HG03571 (cell line): ENCODE results near the gene PRKG1.
"Not testable (repeated sequence)": the region's sequence is repeated elsewhere in the genome, so short reads cannot be mapped to it uniquely, and the experiment has no call there.

Source experiments
- ATAC-seq: cut with Tn5 transposase; IDR thresholded peaks from one replicate; pipeline ENCODE4 v1.9.1; 2021; ENCODE audit not compliant: unreplicated experiment

The PRKG1 gene

GRCh38 chr10:51567271-51567670, 493.0 kb downstream of the PRKG1 start:
- ATAC-seq = no peak

DNA sequence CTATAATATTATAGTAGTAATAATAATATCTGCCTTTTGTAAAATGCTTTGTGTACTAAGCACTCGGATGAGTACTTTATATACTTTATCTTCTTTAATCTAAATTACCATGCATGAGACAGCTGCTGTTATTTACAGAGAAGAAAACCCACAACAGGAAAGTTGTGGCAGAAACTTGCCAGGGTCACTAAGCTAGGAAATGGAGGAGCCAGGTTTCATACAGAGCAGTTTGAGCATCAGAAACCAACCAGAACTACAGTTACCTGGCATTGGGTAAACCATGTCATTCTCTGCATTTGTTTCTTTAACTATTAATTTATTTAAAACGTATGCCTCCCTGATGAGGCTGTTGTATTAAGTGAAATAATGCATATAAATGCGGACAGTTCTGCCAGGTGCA, 495.2 kb downstream of the PRKG1 start:
- no peak for ATAC-seq

GRCh38 chr10:51574248-51575048, 500.2 kb downstream of the PRKG1 start:
- no peak for ATAC-seq

- not testable (repeated sequence) for ATAC-seq
These were observed 506.9 kb downstream of the PRKG1 start for GRCh38 chr10:51581196-51581595.

GRCh38 chr10:51583976-51584375, 509.7 kb downstream of the PRKG1 start:
- no peak for ATAC-seq

GRCh38 chr10:51585742-51586141, 511.5 kb downstream of the PRKG1 start:
- no peak for ATAC-seq

DNA sequence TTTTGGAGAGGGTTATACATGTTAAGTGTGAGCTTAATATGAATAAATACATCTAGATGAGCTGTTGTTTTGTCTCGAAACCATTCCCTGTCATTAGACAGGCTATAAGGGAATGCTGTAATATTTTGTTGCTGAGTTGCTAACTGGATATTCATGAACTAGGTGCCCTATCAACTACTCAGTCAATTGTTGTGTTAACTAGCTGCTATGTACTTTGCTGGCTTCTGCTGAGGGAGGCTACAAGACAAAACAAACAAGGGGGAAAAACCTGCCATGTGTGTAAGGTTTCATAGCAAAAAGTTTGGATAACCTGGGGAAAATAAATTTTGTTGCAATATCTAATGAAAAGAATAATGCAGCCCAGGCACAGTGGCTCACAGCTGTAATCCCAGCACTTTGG, 514.7 kb downstream of the PRKG1 start:
- ATAC-seq = no peak

- no peak for ATAC-seq
These were observed 516.5 kb downstream of the PRKG1 start for GRCh38 chr10:51590818-51591217.

DNA sequence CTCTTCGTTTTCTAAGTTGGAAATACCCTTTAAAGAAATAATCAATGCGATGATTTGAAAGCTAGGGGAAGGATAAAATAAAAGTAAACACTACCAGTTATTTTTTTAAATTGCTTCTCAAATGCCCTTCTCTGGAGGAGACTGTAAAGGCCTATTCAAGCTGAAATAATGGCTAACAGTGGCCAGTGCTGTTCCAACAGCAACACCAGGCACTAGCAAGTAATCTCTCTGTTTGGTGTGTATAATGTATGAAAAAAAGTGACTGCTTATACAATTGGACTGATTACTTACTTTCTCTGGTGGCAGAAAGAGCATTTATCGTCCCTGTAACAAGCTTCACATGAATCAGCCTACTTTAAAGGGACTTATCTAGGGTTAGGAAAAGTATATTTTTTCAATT, 522.4 kb downstream of the PRKG1 start:
- no peak for ATAC-seq

DNA sequence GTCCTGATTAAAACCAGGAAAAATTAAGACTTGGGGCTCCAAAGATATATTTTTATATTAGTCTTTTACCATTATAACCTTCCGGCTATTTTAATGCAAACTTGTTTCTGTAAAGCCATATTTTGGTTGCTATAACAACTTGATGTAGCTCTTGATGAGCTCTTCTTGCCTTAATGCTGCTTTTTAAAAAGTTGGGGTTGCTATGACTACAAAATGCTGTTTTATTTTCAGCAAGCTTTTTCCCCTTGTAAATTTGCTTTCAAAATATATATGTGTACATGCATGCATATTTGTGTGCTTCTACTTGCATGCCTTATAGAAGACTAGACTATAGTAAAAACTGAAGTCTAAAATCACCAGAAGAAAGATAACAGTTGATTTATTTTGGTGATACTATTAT, 525.4 kb downstream of the PRKG1 start:
- no peak for ATAC-seq

DNA sequence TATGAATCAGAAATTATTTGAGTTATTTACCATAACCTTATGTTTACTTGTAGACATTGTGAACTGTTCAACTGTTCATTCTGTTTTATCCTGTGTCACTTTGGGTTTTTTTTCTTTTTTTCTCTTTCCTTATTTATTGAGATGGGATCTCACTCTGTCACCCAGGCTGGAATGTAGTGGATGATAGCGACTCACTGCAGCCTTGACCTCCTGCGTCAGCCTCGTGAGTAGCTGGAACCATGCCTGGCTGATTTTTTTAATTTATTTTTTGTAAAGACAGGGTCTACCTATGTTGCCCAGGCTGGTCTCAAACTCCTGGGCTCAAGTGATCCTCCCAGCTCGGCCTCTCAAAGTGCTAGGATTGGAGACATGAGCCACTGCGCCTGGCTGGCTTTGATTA, 528.0 kb downstream of the PRKG1 start:
- ATAC-seq = no peak

DNA sequence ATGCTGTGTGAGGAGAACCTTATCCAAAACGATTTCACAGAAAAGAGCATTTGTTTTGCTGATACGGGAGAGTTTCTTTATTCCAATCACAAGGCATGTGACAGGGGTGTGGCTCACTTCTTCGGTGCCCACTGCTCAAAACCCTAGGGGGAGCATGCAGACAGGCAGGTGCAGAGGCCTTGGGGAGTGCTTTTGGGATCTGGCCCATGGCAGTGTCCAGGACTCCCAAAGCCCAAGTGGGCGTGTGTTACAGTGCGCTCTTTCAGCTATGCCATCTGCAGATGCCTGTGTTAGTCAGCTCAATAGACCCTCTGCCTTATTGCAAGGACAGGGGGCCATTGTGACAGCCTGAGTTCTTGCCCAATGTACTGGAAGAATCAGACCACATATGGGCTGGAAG, 530.3 kb downstream of the PRKG1 start:
- no peak for ATAC-seq

GRCh38 chr10:51606825-51607462, 532.7 kb downstream of the PRKG1 start:
- ATAC-seq = no peak

GRCh38 chr10:51607463-51607835, 533.2 kb downstream of the PRKG1 start:
- no peak for ATAC-seq

- no peak for ATAC-seq
These were observed 533.9 kb downstream of the PRKG1 start for GRCh38 chr10:51608211-51608610.

GRCh38 chr10:51615764-51616298, 541.5 kb downstream of the PRKG1 start:
- ATAC-seq = no peak

- no peak for ATAC-seq
These were observed 543.4 kb downstream of the PRKG1 start for GRCh38 chr10:51617576-51618235.

GRCh38 chr10:51619365-51619764, 545.1 kb downstream of the PRKG1 start:
- no peak for ATAC-seq

DNA sequence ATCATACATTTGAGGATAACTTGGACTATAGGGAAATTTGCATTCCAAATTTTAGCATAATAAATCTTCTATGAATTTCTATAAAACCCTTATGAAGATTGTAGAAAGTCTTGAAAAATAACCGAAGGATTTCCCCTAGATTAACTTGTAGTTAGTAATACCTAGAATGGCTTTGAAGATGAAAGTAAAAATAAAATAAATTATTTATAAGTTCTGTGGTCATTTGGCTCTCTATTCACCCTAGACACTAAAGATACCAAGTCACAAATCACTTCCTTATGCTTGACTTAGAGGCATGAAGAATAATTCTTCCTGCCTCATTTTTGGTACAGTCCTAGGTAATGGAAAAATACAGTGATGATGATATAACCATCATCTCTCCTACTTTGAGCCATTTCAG, 545.8 kb downstream of the PRKG1 start:
- peak; percentile 78 for ATAC-seq

- no peak for ATAC-seq
These were observed 549.7 kb downstream of the PRKG1 start for GRCh38 chr10:51624013-51624412.

DNA sequence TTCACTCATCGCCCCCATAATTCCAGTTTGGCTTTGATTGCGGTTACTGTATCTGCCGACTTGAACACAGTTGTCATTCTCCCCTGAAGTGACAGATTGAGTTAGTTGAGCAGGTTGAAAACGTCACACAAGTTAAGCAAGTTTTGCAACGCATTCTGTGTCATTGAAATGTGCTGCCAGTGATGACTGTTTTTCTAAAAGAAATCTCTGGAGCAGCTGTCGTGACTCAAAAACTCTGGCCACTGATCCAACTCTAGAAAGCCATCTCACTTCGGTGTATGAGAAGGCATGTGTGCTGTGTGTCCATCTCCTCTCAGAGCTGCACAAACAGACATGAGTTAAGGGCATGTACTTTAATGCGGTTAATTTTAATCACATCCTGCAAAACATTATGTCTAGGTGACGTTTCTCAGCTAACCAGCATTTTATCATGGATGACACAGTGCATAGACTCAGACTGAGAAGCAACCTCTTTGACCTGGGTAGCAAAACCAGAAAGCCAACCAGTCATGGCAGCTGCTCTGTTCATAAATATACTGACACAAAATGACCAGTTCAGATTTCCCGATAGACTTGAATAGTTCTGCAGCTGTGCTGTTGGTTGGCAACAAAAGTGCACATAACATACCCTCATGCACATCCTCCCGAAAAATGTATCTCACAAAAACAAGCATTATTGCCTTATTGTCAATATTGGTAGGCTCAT, 555.8 kb downstream of the PRKG1 start:
- no peak for ATAC-seq
